ENCODE data around the gene TBC1D14. TPM values are rescaled to one million over a fixed set of nuclear protein-coding genes. Genes with fewer than 3 reads are reported as not detected.

The TBC1D14 gene
- total and polyA plus RNA-seq, 2 of the 8 experiments (the other 6 are each of a cell fraction or from before 2014, with no cell fraction given) = 45.6 to 48.2 TPM

DNA sequence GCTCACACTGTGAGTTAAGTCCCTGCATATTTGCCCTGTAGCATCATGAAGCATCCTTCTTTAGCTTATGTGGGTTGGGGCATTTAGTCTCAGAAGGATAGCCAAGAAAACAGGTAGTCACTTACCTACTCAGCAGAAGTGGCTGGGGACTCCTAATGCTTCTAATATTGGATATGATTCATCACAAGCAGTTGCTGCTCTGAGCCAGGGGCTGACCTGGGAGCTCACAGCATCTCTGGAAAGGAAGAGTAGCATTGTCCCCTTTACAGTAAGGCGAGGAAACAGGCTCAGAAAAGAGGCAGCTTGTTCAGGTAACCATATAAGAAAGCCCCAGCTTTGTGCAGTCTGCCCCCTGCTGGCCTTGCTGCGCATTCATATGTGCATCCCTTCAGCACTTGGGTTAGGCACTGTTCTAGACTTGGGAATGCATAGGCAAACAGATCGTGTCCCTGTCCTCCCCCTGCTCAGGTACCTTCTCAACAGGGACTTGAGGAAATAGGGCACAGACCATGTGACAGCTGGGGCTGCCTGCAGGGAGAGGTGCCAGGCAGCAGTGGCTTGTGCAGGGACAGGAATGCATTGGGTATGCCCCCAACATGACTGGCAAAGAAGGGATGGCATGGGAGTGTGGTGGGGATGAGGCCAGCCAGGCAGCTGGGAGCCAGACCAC is 35.7 kb upstream of the TBC1D14 start (continued):
- TF ChIP-seq, protein P1, sequence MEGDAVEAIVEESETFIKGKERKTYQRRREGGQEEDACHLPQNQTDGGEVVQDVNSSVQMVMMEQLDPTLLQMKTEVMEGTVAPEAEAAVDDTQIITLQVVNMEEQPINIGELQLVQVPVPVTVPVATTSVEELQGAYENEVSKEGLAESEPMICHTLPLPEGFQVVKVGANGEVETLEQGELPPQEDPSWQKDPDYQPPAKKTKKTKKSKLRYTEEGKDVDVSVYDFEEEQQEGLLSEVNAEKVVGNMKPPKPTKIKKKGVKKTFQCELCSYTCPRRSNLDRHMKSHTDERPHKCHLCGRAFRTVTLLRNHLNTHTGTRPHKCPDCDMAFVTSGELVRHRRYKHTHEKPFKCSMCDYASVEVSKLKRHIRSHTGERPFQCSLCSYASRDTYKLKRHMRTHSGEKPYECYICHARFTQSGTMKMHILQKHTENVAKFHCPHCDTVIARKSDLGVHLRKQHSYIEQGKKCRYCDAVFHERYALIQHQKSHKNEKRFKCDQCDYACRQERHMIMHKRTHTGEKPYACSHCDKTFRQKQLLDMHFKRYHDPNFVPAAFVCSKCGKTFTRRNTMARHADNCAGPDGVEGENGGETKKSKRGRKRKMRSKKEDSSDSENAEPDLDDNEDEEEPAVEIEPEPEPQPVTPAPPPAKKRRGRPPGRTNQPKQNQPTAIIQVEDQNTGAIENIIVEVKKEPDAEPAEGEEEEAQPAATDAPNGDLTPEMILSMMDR (IDR thresholded peaks at IDR 0.05; ENCODE audit: control extremely low read depth in 1 of 3, insufficient read depth in 1 of 3, low read depth in 1 of 3, low read length in 3 of 3) = peak; percentile 76 to 93 (median 76)
- TF ChIP-seq KDM5A (IDR thresholded peaks at IDR 0.05; ENCODE audit: low read length) (no peak), CHD2 (IDR thresholded peaks at IDR 0.05; ENCODE audit: low read length) (no peak)
